Adrenal gland (tissue), 12 donors: ENCODE results near the gene MAS1. TPM values are rescaled to one million over a fixed set of nuclear protein-coding genes. Genes with fewer than 3 reads are reported as not detected.
A peak's percentile ranks its signal among the peaks of the same experiment; 100 is the strongest.
"Not testable (repeated sequence)": the region's sequence is repeated elsewhere in the genome, so short reads cannot be mapped to it uniquely, and the experiment has no call there.

Experiments used
- DNase-seq, 7 donors: peaks; one replicate each; pipeline ENCODE4 v3.0.0-alpha.2; 2019 to 2020
- H3K27ac ChIP-seq, 5 donors: fragments of 200-600 bp; sonication (generic) in 4 of 5; 1 replicate in 3 of 5; 2 replicates in 2 of 5; pipeline versions ENCODE4 v1.5.1 to v1.8.0; 2016 to 2020; ENCODE audit warnings: mild to moderate bottlenecking in 1 of 5
- H3K27me3 ChIP-seq: fragments of 200-600 bp; 2 replicates; pipeline ENCODE4 v1.8.0; 2021
- H3K36me3 ChIP-seq, 2 donors: fragments of 200-600 bp; replicated peaks in 1 of 2; 1 replicate in 1 of 2; 2 replicates in 1 of 2; pipeline versions ENCODE4 v1.5.1 to v1.8.0; 2018 to 2022
- H3K4me1 ChIP-seq, 2 donors: fragments of 200-600 bp; replicated peaks in 1 of 2; 1 replicate in 1 of 2; 2 replicates in 1 of 2; pipeline versions ENCODE4 v1.5.1 to v1.8.0; 2018 to 2021
- H3K4me3 ChIP-seq, 4 donors: fragments of 200-600 bp; sonication (generic) in 3 of 4; one replicate each; pipeline ENCODE4 v1.5.1; 2016 to 2018
- H3K9me3 ChIP-seq, 3 donors: fragments of 200-600 bp; sonication (generic) in 1 of 3; replicated peaks in 1 of 3; 1 replicate in 2 of 3; 2 replicates in 1 of 3; pipeline versions ENCODE4 v1.5.1 to v1.8.0; 2016 to 2021
- CTCF ChIP-seq, 6 experiments: fragments of 450-650 bp in 4 of 6; fragments of 200-600 bp in 2 of 6; sonication (generic) in 1 of 6; IDR thresholded peaks; 1 replicate in 5 of 6; 2 replicates in 1 of 6; pipeline versions ENCODE4 v1.5.1 to v1.8.0; 2016 to 2021; ENCODE audit warnings: antibody characterized with exemption in 6 of 6, mild to moderate bottlenecking in 2 of 6, moderate library complexity in 1 of 6
- POLR2A ChIP-seq, 2 donors: fragments of 450-650 bp; IDR thresholded peaks; one replicate each; pipeline ENCODE4 v1.6.1; 2017; ENCODE audit warnings: antibody characterized with exemption in 2 of 2, mild to moderate bottlenecking in 2 of 2, moderate library complexity in 1 of 2
- WGBS, 4 donors: extraction: QIAGEN DNeasy Blood & Tissue Kit in 2 of 4; methylation state at CpG; one replicate each; pipeline versions ENCODE4 v1.1.5 to v1.1.7; 2013 to 2017; 5-methylcytosine and 5-hydroxymethylcytosine counted together
- intact Hi-C, 2 donors: fragments of 100-400 bp; cut with DNase I; formaldehyde crosslinking; loops; one replicate each; pipeline versions ENCODE4 v1.14.1 to v1.15.0; 2022 to 2023
- polyA plus RNA-seq, 3 donors: library from polyadenylated mRNA; stranded (reverse); fragments of 200-250 nt in 2 of 3; fragments of 350-450 nt in 1 of 3; fragmentation: Illumina TruSeq in 1 of 3; extraction: RNeasy Lipid Tissue Mini Kit (QIAGEN cat#74804) in 1 of 3; gene quantifications; one replicate each; pipeline ENCODE4 v1.2.3, GENCODE V29; 2013 to 2014
- total RNA-seq, 9 donors: library from RNA; depleted of rRNA in 4 of 9; stranded (reverse); fragments of >200 nt in 4 of 9; fragments of 120-200 nt in 1 of 9; fragmentation: NEBNext Ultra II Directional in 1 of 9; extraction: Animal tissue kit (Norgen Biotek cat#: 25700) in 1 of 9; gene quantifications; one replicate each; pipeline versions ENCODE4 v1.1.0 to v1.2.4, GENCODE V29; 2013 to 2023
- donor health status: healthy with polysubstance abuse.
- donor health status: Bipolar disorder and iron deficiency.
- donor health status: DM: yes; HTN: yes; CAD: no.
- donor health status: DM: no; HTN: no; CAD: no.
- donor health status: DM: no; HTN: no; CAD: no.
- donor health status: DM: yes; HTN: yes; CAD: no.

The MAS1 gene
- total and polyA plus RNA-seq, 12 donors = under 0.01 TPM; not detected in 10

GRCh38 chr6:159860482-159860881, 30.3 kb upstream of the MAS1 start:
- 92 to 98% (median 95%) methylated on average over 1 of the region's 1 CpG for WGBS, 4 donors
- intact Hi-C loops = loop anchor here (5.0 to 10.0 kb wide), 4 partner anchors 84 to 594 kb away; no protein-coding TSS in a partner anchor

GRCh38 chr6:159862103-159862502, 28.7 kb upstream of the MAS1 start:
- intact Hi-C loops = loop anchor here (5.0 to 10.0 kb wide), 4 partner anchors 83 to 593 kb away; no protein-coding TSS in a partner anchor
- Histone ChIP-seq H3K4me3 (no peak overlapping the region), H3K4me1 (no peaks in the 10 kb centered on the region), H3K9me3 (no peaks in the 10 kb centered on the region), H3K27me3 (peaks cover 11% of the 10 kb centered on the region), H3K27ac (no peak overlapping the region), H3K36me3 (no peaks in the 10 kb centered on the region)
- TF ChIP-seq POLR2A (IDR thresholded peaks at IDR 0.05) (no peak), CTCF (IDR thresholded peaks at IDR 0.05) (no peak)
- DNase-seq = no peak
- WGBS, 4 donors = 72 to 79% (median 76%) methylated on average over 5 of the region's 5 CpGs

More at GRCh38 chr6:159860482-159860881, 30.3 kb upstream of the MAS1 start:
- Histone ChIP-seq H3K27me3 (peaks cover 11% of the 10 kb centered on the region), H3K36me3 (no peaks in the 10 kb centered on the region), H3K9me3 (no peaks in the 10 kb centered on the region), H3K4me3 (no peak overlapping the region), H3K27ac (no peak overlapping the region), H3K4me1 (no peaks in the 10 kb centered on the region)
- TF ChIP-seq CTCF (IDR thresholded peaks at IDR 0.05) = no peak
- TF ChIP-seq POLR2A (IDR thresholded peaks at IDR 0.05) = no peak
- DNase-seq = no peak

- peak; percentile 19 to 72 (median 67) for TF ChIP-seq CTCF (IDR thresholded peaks at IDR 0.05)
- intact Hi-C loops = loop anchor here (5.0 to 10.0 kb wide), 4 partner anchors 81 to 591 kb away; no protein-coding TSS in a partner anchor
- H3K4me1 ChIP-seq = not testable (repeated sequence)
Measured at GRCh38 chr6:159863341-159863740, 27.4 kb upstream of the MAS1 start.

GRCh38 chr6:159865226-159865920, 25.4 kb upstream of the MAS1 start:
- H3K4me1 ChIP-seq = no peaks in the 10 kb centered on the region
- intact Hi-C loops = loop anchor here (5.0 to 10.0 kb wide), 4 partner anchors 77 to 589 kb away; no protein-coding TSS in a partner anchor
- TF ChIP-seq POLR2A (IDR thresholded peaks at IDR 0.05) = no peak
- no peak for TF ChIP-seq CTCF (IDR thresholded peaks at IDR 0.05)
- H3K27me3 ChIP-seq = peaks cover 7% of the 10 kb centered on the region
- H3K27ac ChIP-seq = no peak overlapping the region
- no peaks in the 10 kb centered on the region for H3K36me3 ChIP-seq
- peaks cover 0 to 6% (median 0%) of the 10 kb centered on the region in 3 donors for H3K9me3 ChIP-seq
- WGBS, 4 donors = 84 to 93% (median 90%) methylated on average over 12 of the region's 12 CpGs
- H3K4me3 ChIP-seq = no peak overlapping the region
- no peak for DNase-seq

More at GRCh38 chr6:159863341-159863740, 27.4 kb upstream of the MAS1 start:
- H3K27me3 ChIP-seq = peaks cover 11% of the 10 kb centered on the region
- not testable (repeated sequence) for H3K36me3 ChIP-seq, H3K4me3 ChIP-seq, H3K9me3 ChIP-seq, H3K27ac ChIP-seq
- peak in 6 of 7 donors; percentile 43 to 68 (median 56) for DNase-seq
- 18 to 28% (median 21%) methylated on average over 5 of the region's 5 CpGs for WGBS, 4 donors
